Skeletal muscle tissue (tissue), 2 donors: Measurements from ENCODE around the gene SLC12A8. TPM values are rescaled to one million over a fixed set of nuclear protein-coding genes. Genes with fewer than 3 reads are reported as not detected.

Experiments used
- small RNA-seq: library from RNA; depleted of rRNA; stranded (forward); fragments of <200 nt; gene quantifications from one replicate; pipeline ENCODE3, GENCODE V24; 2014
- total RNA-seq: library from RNA; depleted of rRNA; stranded (reverse); fragments of >200 nt; gene quantifications from one replicate; pipeline ENCODE4 v1.2.3, GENCODE V29; 2014

Gene SLC12A8
- total RNA-seq, 1 donor from 2014 or later, result 1.0 TPM

Small RNAs within 50 kb of the gene (small RNA-seq; reads per million reads assigned to genes)
- not detected for gene MIR5092
- not detected for gene RNA5SP137
- not detected for gene RNU6-230P

Other genes starting within 250 kb of the SLC12A8 start
- 25.1 TPM for gene HEG1, start 156.8 kb downstream of the SLC12A8 start, total RNA-seq
- 17.7 TPM for gene ZNF148, start 162.6 kb upstream of the SLC12A8 start, total RNA-seq